Left lung (tissue), 10 donors: ENCODE measurements around the gene TMSB4X. TPM values are rescaled to one million over a fixed set of nuclear protein-coding genes. Genes with fewer than 3 reads are reported as not detected.
"Not testable (repeated sequence)": the region's sequence is repeated elsewhere in the genome, so short reads cannot be mapped to it uniquely, and the experiment has no call there.

Source experiments
- ATAC-seq: fragments of 200-7000 bp; cut with Tn5 transposase; one replicate; pipeline ENCODE4 v1.9.1; 2020; ENCODE audit warnings: moderate library complexity
- DNase-seq, 4 donors: peaks; one replicate each; pipeline ENCODE4 v3.0.0-alpha.2; 2013 to 2020
- H3K27ac ChIP-seq, 2 donors: fragments of 200-600 bp; sonication (generic) in 1 of 2; one replicate each; pipeline versions ENCODE4 v1.5.0 to v1.8.0; 2020 to 2021
- H3K27me3 ChIP-seq, 2 donors: fragments of 200-600 bp; sonication (generic) in 1 of 2; one replicate each; pipeline versions ENCODE4 v1.5.0 to v1.8.0; 2020 to 2021
- H3K36me3 ChIP-seq, 2 donors: fragments of 200-600 bp; sonication (generic) in 1 of 2; one replicate each; pipeline versions ENCODE4 v1.5.0 to v1.8.0; 2020 to 2021
- H3K4me1 ChIP-seq, 2 donors: fragments of 200-600 bp; one replicate each; pipeline ENCODE4 v1.8.0; 2021
- H3K4me3 ChIP-seq, 2 donors: fragments of 200-600 bp; sonication (generic) in 1 of 2; one replicate each; pipeline versions ENCODE4 v1.5.0 to v1.8.0; 2020 to 2021; ENCODE audit warnings: mild to moderate bottlenecking in 1 of 2
- H3K9me3 ChIP-seq, 2 donors: fragments of 200-600 bp; sonication (generic) in 1 of 2; one replicate each; pipeline versions ENCODE4 v1.5.0 to v1.8.0; 2020 to 2021
- intact Hi-C, 2 donors: fragments of 100-400 bp; cut with DNase I; formaldehyde crosslinking; loops; one replicate each; pipeline versions ENCODE4 v1.11.2 to v1.14.2; 2022
- polyA plus RNA-seq, 6 donors: library from polyadenylated mRNA; unstranded; fragments of 120-200 nt; gene quantifications; one replicate each; pipeline ENCODE4 v1.2.1, GENCODE V29; 2013; ENCODE audit not compliant: insufficient read length in 6 of 6
- total RNA-seq, 2 donors: library from RNA; stranded (reverse); fragmentation: NEBNext Ultra II Directional; extraction: Animal tissue kit (Norgen Biotek cat#: 25700); gene quantifications; one replicate each; pipeline ENCODE4 v1.2.1, GENCODE V29; 2021
- TF ChIP-seq, protein P1 (sequence below), 2 donors: fragments of 200-600 bp; sonication (generic) in 1 of 2; IDR thresholded peaks; one replicate each; pipeline versions ENCODE4 v1.5.0 to v1.8.0; 2021; ENCODE audit warnings: antibody characterized with exemption in 2 of 2
- donor health status: DM: no; HTN: yes; CAD: no.
- donor health status: DM: no; HTN: no; CAD: no.

Gene TMSB4X
- total and polyA plus RNA-seq, 8 donors = 3,301 to 4,791 (median 3,530) TPM

DNA sequence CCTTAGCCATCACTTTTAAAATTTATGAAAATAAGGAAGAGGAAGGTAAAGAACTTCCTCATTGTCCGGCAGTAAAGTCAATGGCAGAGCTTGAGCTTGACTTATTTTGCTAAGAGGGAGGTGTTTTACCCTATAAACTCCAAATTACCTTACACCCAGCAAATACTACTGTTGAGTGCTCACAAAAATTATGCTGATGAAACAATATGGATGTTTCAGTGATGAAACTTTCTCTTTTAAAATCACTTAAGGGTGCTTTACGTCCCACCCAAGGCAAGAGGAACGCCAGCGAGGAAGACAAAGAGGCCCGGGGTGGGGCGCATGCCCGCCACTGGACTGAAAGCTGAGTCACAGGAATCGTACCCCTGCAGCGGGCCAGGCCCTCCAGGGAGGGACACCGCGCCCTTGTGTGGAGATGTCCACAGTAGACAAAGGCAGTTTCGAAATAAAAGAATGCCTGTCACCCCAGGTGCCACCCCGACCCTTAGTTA is 560 bp upstream of the TMSB4X start:
- peaks cover 0 to 30% of the 10 kb centered on the region in 2 donors for H3K4me1 ChIP-seq
- DNase-seq = peak in 2 of 4 donors; percentile 68 to 89
- intact Hi-C loops = loop anchor here in 1 of 2 donors (10.0 kb wide), 1 partner anchor 120 kb away; no protein-coding TSS in a partner anchor
- peak overlapping the region; percentile 97 to 98 for H3K27ac ChIP-seq
- H3K4me3 ChIP-seq = peak overlapping the region; percentile 48 to 63
- TF ChIP-seq, protein P1, sequence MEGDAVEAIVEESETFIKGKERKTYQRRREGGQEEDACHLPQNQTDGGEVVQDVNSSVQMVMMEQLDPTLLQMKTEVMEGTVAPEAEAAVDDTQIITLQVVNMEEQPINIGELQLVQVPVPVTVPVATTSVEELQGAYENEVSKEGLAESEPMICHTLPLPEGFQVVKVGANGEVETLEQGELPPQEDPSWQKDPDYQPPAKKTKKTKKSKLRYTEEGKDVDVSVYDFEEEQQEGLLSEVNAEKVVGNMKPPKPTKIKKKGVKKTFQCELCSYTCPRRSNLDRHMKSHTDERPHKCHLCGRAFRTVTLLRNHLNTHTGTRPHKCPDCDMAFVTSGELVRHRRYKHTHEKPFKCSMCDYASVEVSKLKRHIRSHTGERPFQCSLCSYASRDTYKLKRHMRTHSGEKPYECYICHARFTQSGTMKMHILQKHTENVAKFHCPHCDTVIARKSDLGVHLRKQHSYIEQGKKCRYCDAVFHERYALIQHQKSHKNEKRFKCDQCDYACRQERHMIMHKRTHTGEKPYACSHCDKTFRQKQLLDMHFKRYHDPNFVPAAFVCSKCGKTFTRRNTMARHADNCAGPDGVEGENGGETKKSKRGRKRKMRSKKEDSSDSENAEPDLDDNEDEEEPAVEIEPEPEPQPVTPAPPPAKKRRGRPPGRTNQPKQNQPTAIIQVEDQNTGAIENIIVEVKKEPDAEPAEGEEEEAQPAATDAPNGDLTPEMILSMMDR (IDR thresholded peaks at IDR 0.05) = no peak
- H3K27me3 ChIP-seq = peaks cover 0 to 16% of the 10 kb centered on the region in 2 donors
- no peaks in the 10 kb centered on the region for H3K9me3 ChIP-seq
- peak; percentile 60 for ATAC-seq
- H3K36me3 ChIP-seq = peaks cover 0 to 4% of the 10 kb centered on the region in 2 donors

DNA sequence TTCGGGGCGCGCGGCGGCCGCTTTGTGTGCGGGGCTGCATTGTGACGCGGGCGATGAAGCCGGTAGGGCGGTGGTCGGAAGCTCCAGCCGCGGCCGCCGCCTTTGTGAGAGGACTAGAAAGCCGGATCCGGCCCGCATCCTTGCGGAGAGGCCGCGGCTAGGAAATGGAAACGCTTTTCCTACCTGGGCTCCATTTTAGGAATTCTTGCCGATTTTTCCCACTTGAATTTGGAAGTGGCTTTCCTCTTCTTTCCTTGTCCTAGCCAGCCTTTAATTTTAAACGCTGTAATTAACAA is 708 bp downstream of the TMSB4X start:
- Histone ChIP-seq H3K9me3 (no peaks in the 10 kb centered on the region), H3K27me3 (peaks cover 0 to 13% of the 10 kb centered on the region in 2 donors), H3K27ac (peak overlapping the region; percentile 97 to 98), H3K4me3 (peak overlapping the region; percentile 48 to 63), H3K4me1 (peaks cover 0 to 30% of the 10 kb centered on the region in 2 donors), H3K36me3 (peaks cover 0 to 4% of the 10 kb centered on the region in 2 donors)
- TF ChIP-seq, protein P1 (IDR thresholded peaks at IDR 0.05) = no peak
- peak in 2 of 4 donors; percentile 40 to 83 for DNase-seq
- ATAC-seq = peak; percentile 2
- intact Hi-C loops = loop anchor here in 1 of 2 donors (10.0 kb wide), 1 partner anchor 119 kb away; no protein-coding TSS in a partner anchor

DNA sequence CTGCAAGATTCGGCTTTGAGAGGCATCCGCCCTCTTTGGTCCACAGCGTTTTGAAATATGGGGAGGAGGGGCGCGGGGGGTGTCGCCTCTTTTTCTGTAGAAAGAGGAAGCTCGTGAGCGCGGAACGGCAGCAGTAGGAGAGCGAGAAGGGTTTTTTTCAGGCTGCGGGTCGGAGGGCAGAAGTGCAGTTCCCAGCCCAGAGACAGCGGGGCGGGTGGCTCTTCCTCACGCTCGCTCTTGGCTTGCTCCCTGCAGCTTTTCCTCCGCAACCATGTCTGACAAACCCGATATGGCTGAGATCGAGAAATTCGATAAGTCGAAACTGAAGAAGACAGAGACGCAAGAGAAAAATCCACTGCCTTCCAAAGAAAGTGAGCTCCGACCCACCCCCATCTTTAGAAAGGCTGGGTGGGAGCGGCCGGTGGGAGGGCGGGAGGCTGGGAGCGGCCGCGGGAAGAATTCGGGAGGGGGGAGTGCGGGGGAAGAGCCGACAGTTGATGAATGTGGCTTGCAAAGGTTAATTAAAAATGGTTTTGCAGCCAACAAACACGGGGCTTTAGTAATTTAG is 1.2 kb downstream of the TMSB4X start:
- peaks cover 0 to 4% of the 10 kb centered on the region in 2 donors for H3K36me3 ChIP-seq
- H3K9me3 ChIP-seq = no peaks in the 10 kb centered on the region
- ATAC-seq (peak; percentile 24), DNase-seq (peak in 3 of 4 donors; percentile 61 to 84 (median 65))
- peaks cover 0 to 25% of the 10 kb centered on the region in 2 donors for H3K4me1 ChIP-seq
- H3K4me3 ChIP-seq = peak overlapping the region; percentile 48 to 63
- H3K27me3 ChIP-seq = peaks cover 0 to 12% of the 10 kb centered on the region in 2 donors
- intact Hi-C loops = loop anchor here in 1 of 2 donors (10.0 kb wide), 1 partner anchor 119 kb away; no protein-coding TSS in a partner anchor
- peak overlapping the region; percentile 97 to 98 for H3K27ac ChIP-seq
- TF ChIP-seq, protein P1 (IDR thresholded peaks at IDR 0.05) = no peak

DNA sequence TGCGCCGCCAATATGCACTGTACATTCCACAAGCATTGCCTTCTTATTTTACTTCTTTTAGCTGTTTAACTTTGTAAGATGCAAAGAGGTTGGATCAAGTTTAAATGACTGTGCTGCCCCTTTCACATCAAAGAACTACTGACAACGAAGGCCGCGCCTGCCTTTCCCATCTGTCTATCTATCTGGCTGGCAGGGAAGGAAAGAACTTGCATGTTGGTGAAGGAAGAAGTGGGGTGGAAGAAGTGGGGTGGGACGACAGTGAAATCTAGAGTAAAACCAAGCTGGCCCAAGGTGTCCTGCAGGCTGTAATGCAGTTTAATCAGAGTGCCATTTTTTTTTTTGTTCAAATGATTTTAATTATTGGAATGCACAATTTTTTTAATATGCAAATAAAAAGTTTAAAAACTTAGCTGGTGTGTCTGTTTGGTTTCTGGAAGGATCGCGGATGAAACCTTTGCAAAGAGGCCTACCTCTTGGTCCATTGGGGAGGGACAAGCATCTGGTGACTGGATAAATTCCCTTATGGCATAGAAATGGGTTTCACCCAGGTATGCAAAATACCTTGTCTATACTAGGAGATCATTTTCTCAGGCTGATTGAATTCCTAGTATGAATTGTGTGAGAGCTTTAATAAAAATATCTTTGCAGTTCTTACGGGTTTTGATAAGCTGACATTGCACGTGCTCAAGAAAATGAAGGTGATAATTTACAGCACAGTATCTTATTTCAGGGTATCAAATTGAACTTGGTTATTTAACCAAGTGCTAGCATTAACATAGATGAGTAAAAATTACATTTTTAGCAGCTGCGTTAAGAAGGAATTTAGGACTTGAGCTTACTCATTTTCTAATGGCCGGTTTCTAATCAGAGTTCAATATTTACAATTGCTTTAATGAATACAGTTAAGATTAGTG is 2.2 kb downstream of the TMSB4X start:
- not testable (repeated sequence) for H3K9me3 ChIP-seq, ATAC-seq, H3K36me3 ChIP-seq, DNase-seq
- H3K27me3 ChIP-seq = peaks cover 0 to 12% of the 10 kb centered on the region in 2 donors
- peaks cover 0 to 23% of the 10 kb centered on the region in 2 donors for H3K4me1 ChIP-seq
- peak overlapping the region; percentile 48 to 63 for H3K4me3 ChIP-seq
- H3K27ac ChIP-seq = peak overlapping the region; percentile 97 to 98
- intact Hi-C loops = loop anchor here in 1 of 2 donors (10.0 kb wide), 1 partner anchor 118 kb away; no protein-coding TSS in a partner anchor

DNA sequence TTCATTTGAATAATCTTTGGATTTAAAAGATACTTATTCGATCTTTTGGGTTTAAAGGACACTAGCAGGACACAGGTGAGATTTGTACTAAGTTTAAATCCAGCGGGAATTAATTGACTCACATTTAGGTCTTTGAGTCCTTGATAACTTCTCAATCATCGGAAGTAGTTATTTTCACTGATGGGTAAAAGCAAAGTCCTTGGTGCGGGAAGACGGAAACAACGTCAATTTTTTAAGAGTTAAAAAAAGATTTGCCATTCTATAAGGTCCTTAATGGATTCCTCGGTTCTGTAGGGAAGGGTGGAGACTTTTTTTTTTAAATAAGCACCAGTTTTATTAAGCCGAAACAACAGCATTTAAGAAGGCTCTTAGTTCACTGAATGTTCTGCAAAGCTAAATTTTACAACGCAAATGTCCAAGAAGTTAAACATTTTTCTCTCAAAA is 2.9 kb downstream of the TMSB4X start:
- DNase-seq = no peak
- Histone ChIP-seq H3K27me3 (peaks cover 0 to 12% of the 10 kb centered on the region in 2 donors), H3K4me3 (peak overlapping the region; percentile 48 to 63), H3K27ac (peak overlapping the region; percentile 97 to 98), H3K4me1 (peaks cover 0 to 26% of the 10 kb centered on the region in 2 donors), H3K9me3 (no peaks in the 10 kb centered on the region), H3K36me3 (peaks cover 0 to 4% of the 10 kb centered on the region in 2 donors)
- intact Hi-C loops = loop anchor here in 1 of 2 donors (10.0 kb wide), 1 partner anchor 117 kb away; no protein-coding TSS in a partner anchor
- TF ChIP-seq, protein P1 (IDR thresholded peaks at IDR 0.05) = no peak
- ATAC-seq = no peak
